ENCODE measurements around the gene NKD2. TPM values are rescaled to one million over a fixed set of nuclear protein-coding genes. Genes with fewer than 3 reads are reported as not detected.

Gene NKD2
- total and polyA plus RNA-seq, 9 of the 15 experiments (the other 6 are each of a cell fraction or from before 2014, with no cell fraction given): 0.09 to 0.64 (median 0.27) TPM; not detected in 5

DNA sequence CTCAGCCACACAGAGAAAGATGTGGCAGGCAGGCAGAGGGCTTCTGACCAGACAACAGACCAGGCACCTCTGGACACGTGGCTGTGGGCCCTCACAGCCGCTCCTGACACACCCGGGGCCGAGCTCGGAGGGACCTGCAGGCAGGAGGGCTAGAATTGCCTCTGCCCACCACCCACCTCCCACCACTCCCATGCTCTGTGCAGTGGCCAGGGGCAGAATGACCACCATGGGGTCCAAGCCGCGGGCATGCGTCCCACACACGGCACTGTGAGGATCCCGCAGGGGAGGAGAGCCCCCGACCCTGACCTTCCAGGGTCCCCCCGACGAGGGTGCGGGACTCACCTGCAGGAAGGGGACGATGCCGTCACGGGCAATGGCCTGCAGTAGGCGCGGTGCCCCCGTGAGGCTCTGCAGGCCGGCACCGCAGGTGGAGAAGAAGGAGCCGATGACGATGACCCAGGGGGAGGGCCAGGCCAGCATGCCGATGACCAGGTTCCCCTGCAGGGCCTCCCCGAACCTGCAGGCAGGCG is 69.0 kb downstream of the NKD2 start:
- FAIRE-seq (no peak), DNase-seq (ENCODE audit: extremely low read depth in 1 of 4, low spot score in 3 of 4) (no peak), ATAC-seq (no peak)
- Histone ChIP-seq H3K4me2 (ENCODE audit: insufficient read depth, low read length) (no peak overlapping the region), H3K9ac (ENCODE audit: insufficient read depth in 1 of 2, low read depth in 2 of 2, low read length in 2 of 2) (no peak overlapping the region; a peak in 1 of 4 replicates), H3K4me3 (no peak overlapping the region), H3K36me3 (ENCODE audit: control insufficient read depth, insufficient read depth, low read length) (no peaks in the 10 kb centered on the region), H4K20me1 (replicated peaks; ENCODE audit: control insufficient read depth, insufficient read depth, low read length) (peaks cover 6% of the 10 kb centered on the region), H2AFZ (ENCODE audit: low read depth, low read length) (no peak overlapping the region), H3K9me1 (ENCODE audit: control insufficient read depth, insufficient read depth, low read length) (no peaks in the 10 kb centered on the region), H3K9me3 (replicated peaks; ENCODE audit: control insufficient read depth, insufficient read depth, low read depth, low read length) (no peaks in the 10 kb centered on the region), H3K27me3 (ENCODE audit: control insufficient read depth in 2 of 2, insufficient read depth in 2 of 2, low read length in 2 of 2) (peaks cover 3 to 46% of the 10 kb centered on the region in 2 experiments; a peak in 3 of 5 replicates), H3K79me2 (ENCODE audit: control insufficient read depth, insufficient read depth, low read length) (no peaks in the 10 kb centered on the region), H3K4me1 (replicated peaks in 1 of 2; ENCODE audit: control insufficient read depth in 2 of 2, insufficient read depth in 2 of 2, low read length in 2 of 2) (peaks cover 0 to 54% of the 10 kb centered on the region in 2 experiments; a peak in 2 of 5 replicates), H3K27ac (ENCODE audit: extremely low read depth, low read depth, low read length) (no peak overlapping the region)
- in situ Hi-C loops (cut with MboI) (no loop called here), intact Hi-C loops (cut with micrococcal nuclease) (no loop called here)
- no peak for TF ChIP-seq MEIS2 (IDR thresholded peaks at IDR 0.05; ENCODE audit: partially characterized antibody)
- TF ChIP-seq IRF2 (CRISPR knock-in tag; IDR thresholded peaks at IDR 0.05): no peak
- TF ChIP-seq, protein P1, sequence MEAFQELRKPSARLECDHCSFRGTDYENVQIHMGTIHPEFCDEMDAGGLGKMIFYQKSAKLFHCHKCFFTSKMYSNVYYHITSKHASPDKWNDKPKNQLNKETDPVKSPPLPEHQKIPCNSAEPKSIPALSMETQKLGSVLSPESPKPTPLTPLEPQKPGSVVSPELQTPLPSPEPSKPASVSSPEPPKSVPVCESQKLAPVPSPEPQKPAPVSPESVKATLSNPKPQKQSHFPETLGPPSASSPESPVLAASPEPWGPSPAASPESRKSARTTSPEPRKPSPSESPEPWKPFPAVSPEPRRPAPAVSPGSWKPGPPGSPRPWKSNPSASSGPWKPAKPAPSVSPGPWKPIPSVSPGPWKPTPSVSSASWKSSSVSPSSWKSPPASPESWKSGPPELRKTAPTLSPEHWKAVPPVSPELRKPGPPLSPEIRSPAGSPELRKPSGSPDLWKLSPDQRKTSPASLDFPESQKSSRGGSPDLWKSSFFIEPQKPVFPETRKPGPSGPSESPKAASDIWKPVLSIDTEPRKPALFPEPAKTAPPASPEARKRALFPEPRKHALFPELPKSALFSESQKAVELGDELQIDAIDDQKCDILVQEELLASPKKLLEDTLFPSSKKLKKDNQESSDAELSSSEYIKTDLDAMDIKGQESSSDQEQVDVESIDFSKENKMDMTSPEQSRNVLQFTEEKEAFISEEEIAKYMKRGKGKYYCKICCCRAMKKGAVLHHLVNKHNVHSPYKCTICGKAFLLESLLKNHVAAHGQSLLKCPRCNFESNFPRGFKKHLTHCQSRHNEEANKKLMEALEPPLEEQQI (IDR thresholded peaks at IDR 0.05): no peak
- TF ChIP-seq MLX (CRISPR knock-in tag; conservative IDR thresholded peaks at IDR 0.05): no peak
- no peak for TF ChIP-seq ETS2 (tag; IDR thresholded peaks at IDR 0.05; ENCODE audit: borderline replicate concordance, poor library complexity, severe bottlenecking)
- TF ChIP-seq NR1H2 (CRISPR knock-in tag; IDR thresholded peaks at IDR 0.05): no peak
- 25% methylated on average over 17 of the region's 27 CpGs for WGBS (ENCODE audit: insufficient coverage, low coverage, missing lambda C conversion rate)
- ChIA-PET CTCF (ENCODE audit: low intra/inter-chr PET ratio) (interaction anchor here (0.5 kb wide), 1 partner anchor 316 kb away, joined by 5 read pairs; no protein-coding TSS in a partner anchor), POLR2A (no interaction called here)
- no TSS peak for BruUV-seq (replicated peaks)

All from K562 (cell line).